ENCODE measurements around the gene TAGLN. TPM values are rescaled to one million over a fixed set of nuclear protein-coding genes. Genes with fewer than 3 reads are reported as not detected.

TAGLN gene
- total and polyA plus RNA-seq, 2 donors = 11.5 to 906 TPM

DNA sequence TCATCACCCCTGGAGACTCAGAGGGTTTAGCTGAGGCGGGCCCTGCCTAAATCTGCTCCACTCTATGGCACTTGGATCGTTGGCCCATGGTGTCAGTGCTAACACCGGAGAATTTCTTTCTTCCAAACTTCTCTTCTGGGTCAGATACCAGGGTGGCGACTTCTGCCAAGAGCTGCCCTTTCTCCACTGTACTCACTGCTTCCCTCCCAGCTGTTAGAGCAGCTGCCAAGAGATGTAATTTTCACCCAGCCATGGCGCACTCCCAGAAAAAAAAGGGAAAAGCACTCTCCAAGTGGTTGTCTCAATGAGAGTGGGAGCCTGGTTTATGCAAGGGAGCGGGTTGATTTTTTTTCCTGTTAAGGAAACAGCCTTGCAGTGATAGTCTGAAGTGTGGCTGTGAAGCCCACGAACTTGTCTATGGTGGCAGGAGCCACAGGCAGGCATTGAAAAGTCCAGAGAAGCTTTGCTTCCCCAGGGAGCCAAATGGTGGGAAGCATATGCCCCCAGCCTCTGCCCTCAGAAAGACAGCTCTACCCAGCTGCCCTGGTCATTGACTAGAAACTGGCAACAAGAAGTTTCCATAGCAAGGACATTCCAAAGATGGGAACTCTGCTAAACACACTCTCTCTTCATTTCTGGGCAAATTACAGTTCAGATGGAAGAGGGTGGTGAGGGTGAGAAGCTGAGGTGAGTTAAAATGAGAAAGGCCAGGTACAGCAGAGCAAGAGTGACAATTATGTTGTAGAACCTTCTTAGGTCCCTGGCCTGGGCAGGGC, 22.0 kb downstream of the TAGLN start:
- no peak for DNase-seq (ENCODE audit: low read depth in 6 of 9, low spot score in 9 of 9)
- Histone ChIP-seq H3K27me3 (ENCODE audit: control insufficient read depth in 2 of 2, insufficient read depth in 1 of 2, low read length in 1 of 2) (no peaks in the 10 kb centered on the region), H3K36me3 (ENCODE audit: control insufficient read depth in 2 of 2, insufficient read depth in 2 of 2, low read length in 1 of 2) (peaks cover 79 to 89% of the 10 kb centered on the region in 2 donors), H3K4me3 (ENCODE audit: low read length in 2 of 2) (no peak overlapping the region), H3K27ac (ENCODE audit: low read depth in 1 of 2, low read length in 1 of 2) (no peak overlapping the region), H3K4me1 (ENCODE audit: control insufficient read depth in 2 of 2, insufficient read depth in 2 of 2, low read length in 2 of 2) (no peaks in the 10 kb centered on the region), H3K9me3 (ENCODE audit: control insufficient read depth in 2 of 2, insufficient read depth in 1 of 2, low read length in 1 of 2) (no peaks in the 10 kb centered on the region)
- 90% methylated on average over 7 of the region's 7 CpGs for WGBS

DNA sequence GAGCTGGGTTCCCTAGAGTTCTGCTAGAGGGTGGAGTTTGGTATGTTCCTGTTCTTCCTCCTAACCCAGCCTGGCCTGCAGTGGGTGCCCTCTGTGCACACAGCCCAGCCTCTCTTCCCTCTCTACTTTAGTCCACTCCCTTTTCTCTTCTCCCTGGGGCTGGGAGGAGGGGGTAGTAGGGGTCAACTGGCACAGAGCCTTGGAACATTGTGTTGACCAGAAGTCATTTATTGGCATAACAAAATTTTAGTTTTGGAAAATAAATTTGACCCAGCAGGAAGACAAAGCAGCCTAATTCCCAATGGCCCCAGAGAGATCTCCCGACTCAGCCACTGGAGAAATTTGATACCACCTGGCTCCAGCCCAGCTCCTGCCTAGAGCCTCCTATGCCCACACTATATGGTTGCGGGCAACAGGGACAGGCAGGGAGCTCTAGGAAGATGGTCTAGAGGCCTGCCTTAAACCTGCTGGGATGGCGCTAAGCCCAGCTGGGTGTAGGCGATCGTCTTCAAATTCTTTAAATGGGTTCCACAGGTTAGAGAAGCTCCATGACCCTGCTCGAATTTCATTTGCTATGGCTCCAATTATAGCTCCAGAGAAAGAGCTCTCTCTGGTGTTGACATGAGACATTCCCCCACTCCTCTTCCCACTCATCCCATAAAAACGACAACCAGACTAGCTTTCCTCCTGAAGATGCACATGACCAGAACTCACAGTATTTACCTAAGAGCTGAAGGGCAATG, 22.8 kb downstream of the TAGLN start:
- H3K36me3 ChIP-seq (ENCODE audit: control insufficient read depth in 2 of 2, insufficient read depth in 2 of 2, low read length in 1 of 2) = peaks cover 82 to 92% of the 10 kb centered on the region in 2 donors
- no peak for DNase-seq (ENCODE audit: low read depth in 6 of 9, low spot score in 9 of 9)
- H3K9me3 ChIP-seq (ENCODE audit: control insufficient read depth in 2 of 2, insufficient read depth in 1 of 2, low read length in 1 of 2) = no peaks in the 10 kb centered on the region
- H3K4me1 ChIP-seq (ENCODE audit: control insufficient read depth in 2 of 2, insufficient read depth in 2 of 2, low read length in 2 of 2) = no peaks in the 10 kb centered on the region
- H3K4me3 ChIP-seq (ENCODE audit: low read length in 2 of 2) = no peak overlapping the region
- H3K27ac ChIP-seq (ENCODE audit: low read depth in 1 of 2, low read length in 1 of 2) = no peak overlapping the region
- no peaks in the 10 kb centered on the region for H3K27me3 ChIP-seq (ENCODE audit: control insufficient read depth in 2 of 2, insufficient read depth in 1 of 2, low read length in 1 of 2)
- 96% methylated on average over 7 of the region's 7 CpGs for WGBS

DNA sequence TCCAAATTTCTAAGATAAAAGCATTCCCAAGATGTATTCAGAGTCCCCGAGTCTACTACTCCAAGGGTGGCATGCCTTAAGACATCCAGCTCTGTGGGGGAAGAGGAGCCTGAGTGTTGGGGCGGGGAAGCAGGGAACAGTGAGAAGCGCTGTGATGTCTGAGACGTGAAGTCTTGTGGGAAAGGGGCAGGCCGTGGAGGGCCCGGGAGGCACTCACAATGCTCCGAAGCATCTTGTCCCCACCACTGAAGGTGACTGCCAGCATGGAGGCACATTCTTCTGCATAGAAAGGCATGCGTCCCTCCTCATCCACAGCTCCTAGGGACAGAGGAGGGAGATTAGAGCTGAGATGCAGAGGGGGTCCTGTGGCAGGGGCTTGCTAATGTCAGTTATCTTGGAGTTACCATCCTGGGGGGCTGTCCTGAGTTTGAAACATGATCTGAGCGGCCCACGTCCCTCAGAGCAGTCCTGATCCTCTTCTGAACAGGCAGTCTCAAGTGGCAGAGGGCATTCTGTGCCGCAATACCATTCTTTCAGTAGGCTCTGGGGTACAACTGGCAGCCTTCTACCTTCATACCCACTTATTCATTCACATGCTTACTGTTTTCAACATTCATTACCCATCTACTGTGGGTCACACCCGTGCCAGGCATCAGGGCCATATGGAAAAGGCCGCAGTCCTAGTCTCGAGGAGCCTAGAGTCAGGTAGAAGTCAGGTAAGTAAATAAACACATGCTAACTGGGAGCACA, 24.0 kb downstream of the TAGLN start:
- no peak overlapping the region for H3K27ac ChIP-seq (ENCODE audit: low read depth in 1 of 2, low read length in 1 of 2)
- no peak overlapping the region for H3K4me3 ChIP-seq (ENCODE audit: low read length in 2 of 2)
- DNase-seq (ENCODE audit: low read depth in 6 of 9, low spot score in 9 of 9) = no peak
- peaks cover 82 to 90% of the 10 kb centered on the region in 2 donors for H3K36me3 ChIP-seq (ENCODE audit: control insufficient read depth in 2 of 2, insufficient read depth in 2 of 2, low read length in 1 of 2)
- no peaks in the 10 kb centered on the region for H3K9me3 ChIP-seq (ENCODE audit: control insufficient read depth in 2 of 2, insufficient read depth in 1 of 2, low read length in 1 of 2)
- over 99% methylated on average over 14 of the region's 14 CpGs for WGBS
- H3K4me1 ChIP-seq (ENCODE audit: control insufficient read depth in 2 of 2, insufficient read depth in 2 of 2, low read length in 2 of 2) = no peaks in the 10 kb centered on the region
- no peaks in the 10 kb centered on the region for H3K27me3 ChIP-seq (ENCODE audit: control insufficient read depth in 2 of 2, insufficient read depth in 1 of 2, low read length in 1 of 2)

DNA sequence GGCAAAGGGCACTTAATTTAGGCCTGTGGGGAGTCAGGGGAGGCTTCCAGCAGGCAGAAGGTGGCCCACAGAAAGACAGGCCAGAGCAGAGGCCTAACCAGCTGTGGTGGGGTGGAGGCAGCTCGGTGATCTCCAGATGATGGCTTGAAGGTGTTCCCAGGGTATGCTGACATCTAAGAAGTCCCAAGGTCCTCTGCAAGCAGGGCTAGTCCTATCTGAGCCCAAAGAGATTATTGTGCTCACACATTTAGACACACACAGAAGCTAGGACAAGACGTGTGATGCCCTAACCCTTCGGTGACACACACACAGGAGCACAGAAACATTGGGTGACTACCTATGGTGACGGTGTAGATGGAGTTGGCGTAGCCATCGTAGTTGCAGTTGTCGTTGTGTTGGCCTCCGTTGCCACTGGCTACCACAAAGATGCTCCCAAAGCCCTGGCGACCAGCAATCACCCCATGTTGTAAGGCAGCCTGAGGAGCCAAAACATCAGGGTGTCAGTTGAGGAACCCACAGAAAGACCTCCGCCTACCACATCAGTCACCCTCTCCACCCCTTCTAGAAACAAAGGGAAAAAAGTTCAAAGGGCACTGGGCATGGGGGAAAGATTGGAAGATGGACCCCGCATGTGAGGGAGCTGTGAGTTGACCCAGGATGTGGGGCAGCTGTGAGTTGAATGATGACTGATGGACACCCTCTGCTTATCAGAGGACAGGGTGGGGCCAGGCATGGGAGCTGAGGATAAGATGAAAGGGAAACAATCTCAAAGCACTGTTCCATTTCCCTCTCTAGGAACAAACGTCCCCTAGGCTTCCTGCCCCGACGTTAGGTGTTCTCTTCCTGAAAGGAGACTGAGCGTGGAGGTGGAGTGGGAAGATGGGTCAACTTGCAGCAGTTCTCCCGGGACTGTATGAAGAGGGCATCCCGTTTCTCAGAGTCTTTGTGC, 24.8 kb downstream of the TAGLN start:
- Histone ChIP-seq H3K36me3 (ENCODE audit: control insufficient read depth in 2 of 2, insufficient read depth in 2 of 2, low read length in 1 of 2) (peaks cover 81 to 87% of the 10 kb centered on the region in 2 donors), H3K4me1 (ENCODE audit: control insufficient read depth in 2 of 2, insufficient read depth in 2 of 2, low read length in 2 of 2) (no peaks in the 10 kb centered on the region), H3K27me3 (ENCODE audit: control insufficient read depth in 2 of 2, insufficient read depth in 1 of 2, low read length in 1 of 2) (no peaks in the 10 kb centered on the region), H3K9me3 (ENCODE audit: control insufficient read depth in 2 of 2, insufficient read depth in 1 of 2, low read length in 1 of 2) (no peaks in the 10 kb centered on the region), H3K27ac (ENCODE audit: low read depth in 1 of 2, low read length in 1 of 2) (no peak overlapping the region), H3K4me3 (ENCODE audit: low read length in 2 of 2) (no peak overlapping the region)
- WGBS = 91% methylated on average over 17 of the region's 17 CpGs
- DNase-seq (ENCODE audit: low read depth in 6 of 9, low spot score in 9 of 9) = no peak

DNA sequence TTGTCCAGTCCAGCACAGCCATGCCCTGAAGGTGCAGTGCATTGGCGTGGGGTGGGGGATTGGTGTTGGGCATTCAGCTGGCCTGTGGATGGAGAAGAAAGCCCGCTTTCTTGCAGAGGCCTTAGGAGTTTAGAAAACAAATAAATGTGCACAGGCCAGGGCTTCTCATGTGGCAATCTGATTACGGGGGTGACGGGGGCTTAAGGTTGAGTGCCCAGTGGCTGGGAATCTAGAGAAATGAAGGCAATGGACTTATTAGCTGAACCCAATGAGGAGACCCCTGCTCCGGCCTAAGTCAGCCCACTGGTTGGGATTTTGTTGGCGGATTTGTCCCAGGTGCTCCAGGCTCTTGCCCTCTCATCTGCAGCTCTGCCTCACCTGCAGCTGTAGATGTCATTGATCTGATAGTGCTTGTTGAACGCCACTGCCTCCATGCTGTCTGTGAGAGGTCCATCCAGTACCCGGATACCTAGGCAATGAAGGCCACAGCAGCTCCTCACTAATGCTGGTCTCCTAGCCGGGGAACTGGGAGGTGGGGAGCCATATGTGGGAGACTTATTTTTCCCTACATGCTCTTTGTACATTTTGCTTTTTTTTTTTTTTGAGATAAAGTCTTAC, 26.5 kb downstream of the TAGLN start:
- H3K27me3 ChIP-seq (ENCODE audit: control insufficient read depth in 2 of 2, insufficient read depth in 1 of 2, low read length in 1 of 2) = no peaks in the 10 kb centered on the region
- peaks cover 77 to 83% of the 10 kb centered on the region in 2 donors for H3K36me3 ChIP-seq (ENCODE audit: control insufficient read depth in 2 of 2, insufficient read depth in 2 of 2, low read length in 1 of 2)
- 98% methylated on average over 9 of the region's 9 CpGs for WGBS
- H3K9me3 ChIP-seq (ENCODE audit: control insufficient read depth in 2 of 2, insufficient read depth in 1 of 2, low read length in 1 of 2) = no peaks in the 10 kb centered on the region
- no peak overlapping the region for H3K4me3 ChIP-seq (ENCODE audit: low read length in 2 of 2)
- DNase-seq (ENCODE audit: low read depth in 6 of 9, low spot score in 9 of 9) = no peak
- H3K4me1 ChIP-seq (ENCODE audit: control insufficient read depth in 2 of 2, insufficient read depth in 2 of 2, low read length in 2 of 2) = peaks cover 7 to 11% of the 10 kb centered on the region in 2 donors
- no peak overlapping the region for H3K27ac ChIP-seq (ENCODE audit: low read depth in 1 of 2, low read length in 1 of 2)

DNA sequence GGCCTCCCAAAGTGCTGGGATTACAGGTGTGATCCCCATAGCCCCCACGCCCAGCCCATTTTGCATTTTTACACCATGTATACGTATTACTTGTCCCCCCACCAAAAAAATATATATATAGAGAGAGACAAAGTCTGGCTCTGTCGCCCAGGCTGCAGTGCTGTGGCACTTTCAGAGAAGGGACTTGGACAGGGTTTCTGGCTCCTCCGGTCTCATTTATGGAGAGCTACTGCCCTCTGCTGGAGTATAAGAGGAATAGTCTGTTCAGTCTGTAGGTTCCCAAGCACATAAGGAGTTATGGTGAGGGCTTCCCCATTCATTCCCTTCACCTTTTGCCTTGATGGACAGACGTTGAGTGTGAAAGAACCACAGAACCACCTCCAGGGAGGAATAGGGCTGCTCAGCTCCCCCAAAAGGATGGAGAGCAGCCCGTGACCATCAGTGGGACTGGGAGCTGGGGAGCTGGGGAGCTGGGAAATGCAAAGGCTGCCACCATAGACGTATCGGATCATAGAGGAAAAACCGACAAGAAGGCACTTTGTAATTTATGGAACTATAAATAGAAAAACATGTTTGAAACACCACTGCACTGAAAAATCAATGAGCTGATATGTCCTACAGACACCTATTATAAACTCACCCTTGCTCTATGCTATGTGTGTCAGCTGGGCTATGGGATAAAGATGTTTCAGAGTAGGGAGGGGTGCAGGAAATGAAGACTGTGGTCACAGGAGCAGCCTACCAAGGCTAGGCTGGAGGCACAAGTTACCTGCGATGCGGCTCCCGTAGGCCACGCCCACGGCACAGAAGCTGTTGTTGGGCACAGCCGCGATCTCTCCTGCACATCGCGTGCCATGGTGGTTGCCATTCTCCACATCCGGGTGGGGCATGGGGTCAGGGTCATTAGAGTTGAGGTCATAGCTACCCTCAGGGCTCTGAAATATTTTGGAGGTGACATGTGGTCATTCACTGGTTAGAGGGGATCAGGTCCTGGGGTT, 27.5 kb downstream of the TAGLN start:
- H3K27ac ChIP-seq (ENCODE audit: low read depth in 1 of 2, low read length in 1 of 2) = no peak overlapping the region
- no peaks in the 10 kb centered on the region for H3K9me3 ChIP-seq (ENCODE audit: control insufficient read depth in 2 of 2, insufficient read depth in 1 of 2, low read length in 1 of 2)
- no peak overlapping the region for H3K4me3 ChIP-seq (ENCODE audit: low read length in 2 of 2)
- no peaks in the 10 kb centered on the region for H3K27me3 ChIP-seq (ENCODE audit: control insufficient read depth in 2 of 2, insufficient read depth in 1 of 2, low read length in 1 of 2)
- WGBS = 80% methylated on average over 19 of the region's 19 CpGs
- peak; percentile 45 to 88 (median 65) for DNase-seq (ENCODE audit: low read depth in 6 of 9, low spot score in 9 of 9)
- H3K4me1 ChIP-seq (ENCODE audit: control insufficient read depth in 2 of 2, insufficient read depth in 2 of 2, low read length in 2 of 2) = peaks cover 15 to 20% of the 10 kb centered on the region in 2 donors
- peaks cover 66 to 72% of the 10 kb centered on the region in 2 donors for H3K36me3 ChIP-seq (ENCODE audit: control insufficient read depth in 2 of 2, insufficient read depth in 2 of 2, low read length in 1 of 2)

DNA sequence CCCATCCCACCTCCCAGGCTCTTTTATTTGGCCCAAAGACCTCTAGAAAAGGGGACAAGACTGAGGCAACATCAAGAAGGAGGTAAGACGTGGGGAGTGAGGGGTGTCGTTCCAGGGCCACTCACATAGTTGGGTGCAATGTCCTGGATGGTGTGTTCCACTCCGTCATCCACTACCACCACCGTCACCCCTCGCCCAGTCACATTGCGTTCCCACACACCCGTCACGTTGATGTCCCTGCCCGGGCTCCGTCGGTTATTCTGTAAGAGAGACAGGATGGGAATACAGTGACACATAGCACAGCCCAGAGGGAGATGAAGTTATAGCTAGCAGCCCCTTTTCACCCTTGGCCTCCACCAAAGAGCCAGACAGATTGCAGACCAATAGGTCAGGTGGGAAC, 28.9 kb downstream of the TAGLN start:
- 98% methylated on average over 11 of the region's 11 CpGs for WGBS
- DNase-seq (ENCODE audit: low read depth in 6 of 9, low spot score in 9 of 9) = no peak

More for the DNA sequence above, 28.9 kb downstream of the TAGLN start:
- no peaks in the 10 kb centered on the region for H3K9me3 ChIP-seq (ENCODE audit: control insufficient read depth in 2 of 2, insufficient read depth in 1 of 2, low read length in 1 of 2)
- peaks cover 56 to 61% of the 10 kb centered on the region in 2 donors for H3K36me3 ChIP-seq (ENCODE audit: control insufficient read depth in 2 of 2, insufficient read depth in 2 of 2, low read length in 1 of 2)
- no peaks in the 10 kb centered on the region for H3K27me3 ChIP-seq (ENCODE audit: control insufficient read depth in 2 of 2, insufficient read depth in 1 of 2, low read length in 1 of 2)
- peaks cover 17 to 22% of the 10 kb centered on the region in 2 donors for H3K4me1 ChIP-seq (ENCODE audit: control insufficient read depth in 2 of 2, insufficient read depth in 2 of 2, low read length in 2 of 2)
- no peak overlapping the region for H3K4me3 ChIP-seq (ENCODE audit: low read length in 2 of 2)
- no peak overlapping the region for H3K27ac ChIP-seq (ENCODE audit: low read depth in 1 of 2, low read length in 1 of 2)
